Measurements from ENCODE around the gene DDA1. TPM values are rescaled to one million over a fixed set of nuclear protein-coding genes. Genes with fewer than 3 reads are reported as not detected.

DDA1 gene
- total RNA-seq, 2 donors from 2014 or later, result 9.6 to 18.6 TPM

GRCh38 chr19:17263712-17264640 lies 45.4 kb upstream of the DDA1 start:
- Histone ChIP-seq H3K9me3 (no peaks in the 10 kb centered on the region), H3K36me3 (no peaks in the 10 kb centered on the region), H3K27me3 (replicated peaks; ENCODE audit: insufficient read depth) (no peaks in the 10 kb centered on the region), H3K27ac (peak overlapping the region in 1 of 2 donors; percentile 8), H3K4me3 (no peak overlapping the region), H3K4me1 (replicated peaks) (no peaks in the 10 kb centered on the region)
- DNase-seq (ENCODE audit: low spot score), result no peak
- intact Hi-C loops (cut with DNase I), result no loop called here
- 86% methylated on average over 23 of the region's 23 CpGs for WGBS
- no peak for TF ChIP-seq POLR2AphosphoS5 (IDR thresholded peaks at IDR 0.05)
- TF ChIP-seq CTCF (IDR thresholded peaks at IDR 0.05), result no peak
- TF ChIP-seq POLR2A (IDR thresholded peaks at IDR 0.05), result no peak

GRCh38 chr19:17264641-17264979 lies 44.8 kb upstream of the DDA1 start, which contains the start of gene USHBP1:
Gene USHBP1 (minus strand): TSS chr19:17264745. CDS start chr19:17264299, 446 bp downstream.
- no peaks in the 10 kb centered on the region for H3K9me3 ChIP-seq
- H3K27ac ChIP-seq, result peak within 1 kb of the TSS in 1 of 2 donors; percentile 8
- no peak for DNase-seq (ENCODE audit: low spot score)
- WGBS, result 35% methylated on average over 5 of the region's 5 CpGs
- H3K27me3 ChIP-seq (replicated peaks; ENCODE audit: insufficient read depth), result no peaks in the 10 kb centered on the region
- intact Hi-C loops (cut with DNase I), result no loop called here
- H3K36me3 ChIP-seq, result no peaks in the 10 kb centered on the region
- H3K4me1 ChIP-seq (replicated peaks), result no peaks in the 10 kb centered on the region
- no peak within 1 kb of the TSS for H3K4me3 ChIP-seq
- TF ChIP-seq POLR2A (IDR thresholded peaks at IDR 0.05), result no peak
- TF ChIP-seq POLR2AphosphoS5 (IDR thresholded peaks at IDR 0.05), result peak; percentile 26

- H3K4me3 ChIP-seq, result no peak overlapping the region
- H3K4me1 ChIP-seq (replicated peaks), result no peaks in the 10 kb centered on the region
- no peak overlapping the region for H3K27ac ChIP-seq
- 83% methylated on average over 7 of the region's 7 CpGs for WGBS
- no peaks in the 10 kb centered on the region for H3K36me3 ChIP-seq
- no peak for DNase-seq (ENCODE audit: low spot score)
- H3K9me3 ChIP-seq, result no peaks in the 10 kb centered on the region
- intact Hi-C loops (cut with DNase I), result loop anchor here (2.0 kb wide), 1 partner anchor 19 kb away; no protein-coding TSS in a partner anchor
- TF ChIP-seq POLR2A (IDR thresholded peaks at IDR 0.05) (no peak), POLR2AphosphoS5 (IDR thresholded peaks at IDR 0.05) (no peak), CTCF (IDR thresholded peaks at IDR 0.05) (no peak)
- no peaks in the 10 kb centered on the region for H3K27me3 ChIP-seq (replicated peaks; ENCODE audit: insufficient read depth)
Observed at GRCh38 chr19:17266026-17266425, 43.3 kb upstream of the DDA1 start.

- TF ChIP-seq CTCF (IDR thresholded peaks at IDR 0.05) (no peak), POLR2A (IDR thresholded peaks at IDR 0.05) (no peak), POLR2AphosphoS5 (IDR thresholded peaks at IDR 0.05) (no peak)
- Histone ChIP-seq H3K27ac (no peak overlapping the region), H3K4me1 (replicated peaks) (no peaks in the 10 kb centered on the region), H3K9me3 (no peaks in the 10 kb centered on the region), H3K27me3 (replicated peaks; ENCODE audit: insufficient read depth) (no peaks in the 10 kb centered on the region), H3K4me3 (no peak overlapping the region), H3K36me3 (no peaks in the 10 kb centered on the region)
- 76% methylated on average over 12 of the region's 12 CpGs for WGBS
- no peak for DNase-seq (ENCODE audit: low spot score)
- intact Hi-C loops (cut with DNase I), result loop anchor here (2.0 kb wide), 1 partner anchor 20 kb away; no protein-coding TSS in a partner anchor
Observed at GRCh38 chr19:17266589-17266974, 42.8 kb upstream of the DDA1 start.

- DNase-seq (ENCODE audit: low spot score), result peak; percentile 98
- Histone ChIP-seq H3K4me1 (replicated peaks) (no peaks in the 10 kb centered on the region), H3K27me3 (replicated peaks; ENCODE audit: insufficient read depth) (no peaks in the 10 kb centered on the region), H3K27ac (peak within 1 kb of the TSS; percentile 66 to 70), H3K9me3 (no peaks in the 10 kb centered on the region), H3K36me3 (no peaks in the 10 kb centered on the region), H3K4me3 (peak within 1 kb of the TSS; percentile 64 to 81)
- intact Hi-C loops (cut with DNase I), result loop anchor here (2.0 kb wide), 1 partner anchor 20 kb away; no protein-coding TSS in a partner anchor
- WGBS, result under 1% methylated on average over 27 of the region's 27 CpGs
- TF ChIP-seq POLR2AphosphoS5 (IDR thresholded peaks at IDR 0.05) (peak; percentile 99), POLR2A (IDR thresholded peaks at IDR 0.05) (peak; percentile 16), CTCF (IDR thresholded peaks at IDR 0.05) (peak in 1 of 4 experiments; percentile 8)
Observed at GRCh38 chr19:17266975-17267788, 42.2 kb upstream of the DDA1 start, which contains the start of gene BABAM1. Gene BABAM1 (plus strand): TSS chr19:17267443. CDS start chr19:17268807, 1,364 bp downstream.
